ENCODE data around the gene POTEI.
"Not testable (repeated sequence)": the region's sequence is repeated elsewhere in the genome, so short reads cannot be mapped to it uniquely, and the experiment has no call there.

Gene POTEI

GRCh38 chr2:130510807-130511746, 1.9 kb upstream of the POTEI start:
- H3K27ac ChIP-seq (ENCODE audit: insufficient read depth, low read length, poor library complexity, severe bottlenecking); H3K4me3 ChIP-seq (ENCODE audit: insufficient read depth, low read depth, low read length, poor library complexity, severe bottlenecking); H3K36me3 ChIP-seq (ENCODE audit: control insufficient read depth, insufficient read depth, low read length); H3K9me3 ChIP-seq (ENCODE audit: control insufficient read depth, low read length); DNase-seq; H3K4me1 ChIP-seq (ENCODE audit: control insufficient read depth, insufficient read depth, low read length, poor library complexity, severe bottlenecking); H3K27me3 ChIP-seq (replicated peaks; ENCODE audit: control insufficient read depth, insufficient read depth, low read length, poor library complexity, severe bottlenecking): not testable (repeated sequence)

DNA sequence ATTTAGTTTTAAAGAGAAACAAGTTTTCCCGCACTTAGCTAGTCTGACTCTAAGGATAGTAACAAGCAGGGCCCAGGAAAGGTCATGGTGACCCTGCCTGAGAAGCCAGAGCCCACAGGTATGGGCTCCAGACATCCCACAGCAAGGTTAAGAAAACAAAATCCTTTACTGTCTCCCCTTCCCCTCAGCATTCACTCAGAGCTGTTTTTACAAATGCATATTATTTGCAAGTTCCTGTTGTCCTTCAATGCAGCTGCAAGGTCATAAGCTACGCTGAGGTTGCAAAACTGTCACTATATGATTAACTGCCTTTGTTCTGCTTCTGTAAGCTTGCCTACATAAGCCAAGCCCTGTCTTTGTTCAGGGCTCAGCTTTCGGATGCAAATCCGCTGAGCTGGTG, 18.1 kb downstream of the POTEI start:
- DNase-seq; H3K36me3 ChIP-seq (ENCODE audit: control insufficient read depth, insufficient read depth, low read length); H3K27ac ChIP-seq (ENCODE audit: insufficient read depth, low read length, poor library complexity, severe bottlenecking); H3K27me3 ChIP-seq (replicated peaks; ENCODE audit: control insufficient read depth, insufficient read depth, low read length, poor library complexity, severe bottlenecking); H3K9me3 ChIP-seq (ENCODE audit: control insufficient read depth, low read length); H3K4me3 ChIP-seq (ENCODE audit: insufficient read depth, low read depth, low read length, poor library complexity, severe bottlenecking); H3K4me1 ChIP-seq (ENCODE audit: control insufficient read depth, insufficient read depth, low read length, poor library complexity, severe bottlenecking): not testable (repeated sequence)

DNA sequence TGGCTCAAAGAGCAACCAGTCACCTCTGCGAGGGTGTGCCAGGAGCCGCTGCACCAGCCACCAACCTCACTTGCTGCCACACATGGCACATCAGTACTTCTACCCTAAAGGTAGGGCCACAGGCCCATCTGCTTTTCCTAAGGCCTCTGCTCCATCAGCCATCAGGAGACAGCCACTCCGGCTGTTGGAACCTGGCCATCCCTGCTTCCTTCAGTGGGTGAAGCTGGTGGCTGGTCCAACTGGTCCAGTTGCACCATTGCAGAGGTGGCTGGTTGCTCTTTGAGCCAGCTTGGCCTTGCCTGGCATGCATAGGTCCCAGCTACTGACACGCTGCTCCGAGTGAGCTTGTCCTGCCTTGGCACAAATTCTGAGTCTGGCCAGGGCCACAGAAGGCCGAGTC, 53.7 kb downstream of the POTEI start:
- not testable (repeated sequence) for DNase-seq

DNA sequence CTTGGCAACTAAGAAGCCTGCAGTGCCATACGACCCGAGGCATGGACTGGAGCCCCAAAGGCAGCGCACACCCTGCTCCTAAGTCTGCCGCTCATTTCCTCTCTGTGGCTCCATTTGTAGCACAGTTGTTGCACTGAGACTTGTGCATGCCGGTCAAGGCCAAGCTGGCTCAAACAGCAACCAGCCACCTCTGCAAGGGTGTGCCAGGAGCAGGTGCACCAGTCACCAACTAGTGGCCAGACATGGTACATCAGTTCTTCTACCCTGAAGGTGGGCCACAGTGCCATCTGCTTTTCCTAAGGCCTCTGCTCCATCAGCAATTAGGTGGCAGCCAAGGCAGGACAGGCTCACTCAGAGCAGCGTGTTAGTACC, 54.4 kb downstream of the POTEI start:
- H3K4me1 ChIP-seq (ENCODE audit: control insufficient read depth, insufficient read depth, low read length, poor library complexity, severe bottlenecking); H3K36me3 ChIP-seq (ENCODE audit: control insufficient read depth, insufficient read depth, low read length); H3K27me3 ChIP-seq (replicated peaks; ENCODE audit: control insufficient read depth, insufficient read depth, low read length, poor library complexity, severe bottlenecking); H3K4me3 ChIP-seq (ENCODE audit: insufficient read depth, low read depth, low read length, poor library complexity, severe bottlenecking); H3K27ac ChIP-seq (ENCODE audit: insufficient read depth, low read length, poor library complexity, severe bottlenecking); DNase-seq; H3K9me3 ChIP-seq (ENCODE audit: control insufficient read depth, low read length): not testable (repeated sequence)

More for the DNA sequence above, 53.7 kb downstream of the POTEI start:
- not testable (repeated sequence) for H3K36me3 ChIP-seq (ENCODE audit: control insufficient read depth, insufficient read depth, low read length); H3K9me3 ChIP-seq (ENCODE audit: control insufficient read depth, low read length); H3K27ac ChIP-seq (ENCODE audit: insufficient read depth, low read length, poor library complexity, severe bottlenecking); H3K4me1 ChIP-seq (ENCODE audit: control insufficient read depth, insufficient read depth, low read length, poor library complexity, severe bottlenecking); H3K27me3 ChIP-seq (replicated peaks; ENCODE audit: control insufficient read depth, insufficient read depth, low read length, poor library complexity, severe bottlenecking); H3K4me3 ChIP-seq (ENCODE audit: insufficient read depth, low read depth, low read length, poor library complexity, severe bottlenecking)

- H3K27ac ChIP-seq (ENCODE audit: insufficient read depth, low read length, poor library complexity, severe bottlenecking); H3K27me3 ChIP-seq (replicated peaks; ENCODE audit: control insufficient read depth, insufficient read depth, low read length, poor library complexity, severe bottlenecking); DNase-seq; H3K9me3 ChIP-seq (ENCODE audit: control insufficient read depth, low read length); H3K4me3 ChIP-seq (ENCODE audit: insufficient read depth, low read depth, low read length, poor library complexity, severe bottlenecking); H3K4me1 ChIP-seq (ENCODE audit: control insufficient read depth, insufficient read depth, low read length, poor library complexity, severe bottlenecking); H3K36me3 ChIP-seq (ENCODE audit: control insufficient read depth, insufficient read depth, low read length): not testable (repeated sequence)
Observed at GRCh38 chr2:130453955-130454711, 55.0 kb downstream of the POTEI start.

DNA sequence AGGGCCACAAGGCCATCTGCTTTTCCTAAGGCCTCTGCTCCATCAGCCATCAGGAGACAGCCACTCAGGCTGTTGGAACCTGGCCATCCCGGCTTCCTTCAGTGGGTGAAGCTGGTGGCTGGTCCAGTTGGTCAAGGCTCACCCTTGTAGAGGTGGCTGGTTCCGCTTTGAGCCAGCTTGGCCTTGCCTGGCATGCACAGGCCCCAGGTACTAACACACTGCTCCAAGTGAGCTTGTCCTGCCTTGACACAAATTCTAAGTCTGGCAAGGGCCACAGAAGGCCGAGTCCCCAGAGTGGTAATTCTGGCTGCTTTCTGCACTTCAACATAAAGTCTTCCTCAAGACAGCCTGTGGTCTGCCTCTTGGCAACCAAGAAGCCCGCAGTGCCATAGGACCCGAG, 56.2 kb downstream of the POTEI start:
- DNase-seq; H3K27ac ChIP-seq (ENCODE audit: insufficient read depth, low read length, poor library complexity, severe bottlenecking): not testable (repeated sequence)

GRCh38 chr2:130451823-130452222, 57.3 kb downstream of the POTEI start:
- not testable (repeated sequence) for H3K4me1 ChIP-seq (ENCODE audit: control insufficient read depth, insufficient read depth, low read length, poor library complexity, severe bottlenecking); H3K9me3 ChIP-seq (ENCODE audit: control insufficient read depth, low read length); H3K27me3 ChIP-seq (replicated peaks; ENCODE audit: control insufficient read depth, insufficient read depth, low read length, poor library complexity, severe bottlenecking); DNase-seq; H3K36me3 ChIP-seq (ENCODE audit: control insufficient read depth, insufficient read depth, low read length); H3K4me3 ChIP-seq (ENCODE audit: insufficient read depth, low read depth, low read length, poor library complexity, severe bottlenecking); H3K27ac ChIP-seq (ENCODE audit: insufficient read depth, low read length, poor library complexity, severe bottlenecking)

More for the DNA sequence above, 56.2 kb downstream of the POTEI start:
- not testable (repeated sequence) for H3K9me3 ChIP-seq (ENCODE audit: control insufficient read depth, low read length); H3K4me1 ChIP-seq (ENCODE audit: control insufficient read depth, insufficient read depth, low read length, poor library complexity, severe bottlenecking); H3K36me3 ChIP-seq (ENCODE audit: control insufficient read depth, insufficient read depth, low read length); H3K4me3 ChIP-seq (ENCODE audit: insufficient read depth, low read depth, low read length, poor library complexity, severe bottlenecking); H3K27me3 ChIP-seq (replicated peaks; ENCODE audit: control insufficient read depth, insufficient read depth, low read length, poor library complexity, severe bottlenecking)

DNA sequence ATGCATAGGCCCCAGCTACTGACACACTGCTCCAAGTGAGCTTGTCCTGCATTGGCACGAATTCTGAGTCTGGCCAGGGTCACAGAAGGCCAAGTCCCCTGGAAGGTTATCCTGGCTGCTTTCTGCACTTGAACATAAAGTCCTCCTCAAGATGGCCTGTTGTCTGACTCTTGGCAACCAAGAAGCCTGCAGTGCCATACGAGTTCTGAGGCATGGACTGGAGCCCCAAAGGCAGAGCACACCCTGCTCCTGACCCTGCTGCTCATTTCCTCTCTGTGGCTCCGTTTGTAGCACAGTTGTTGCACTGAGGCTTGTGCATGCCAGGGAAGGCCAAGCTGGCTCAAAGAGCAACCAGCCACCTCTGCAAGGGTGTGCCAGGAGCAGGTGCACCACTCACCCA, 57.9 kb downstream of the POTEI start:
- not testable (repeated sequence) for H3K4me1 ChIP-seq (ENCODE audit: control insufficient read depth, insufficient read depth, low read length, poor library complexity, severe bottlenecking); H3K27me3 ChIP-seq (replicated peaks; ENCODE audit: control insufficient read depth, insufficient read depth, low read length, poor library complexity, severe bottlenecking); H3K36me3 ChIP-seq (ENCODE audit: control insufficient read depth, insufficient read depth, low read length); DNase-seq; H3K27ac ChIP-seq (ENCODE audit: insufficient read depth, low read length, poor library complexity, severe bottlenecking); H3K9me3 ChIP-seq (ENCODE audit: control insufficient read depth, low read length); H3K4me3 ChIP-seq (ENCODE audit: insufficient read depth, low read depth, low read length, poor library complexity, severe bottlenecking)

DNA sequence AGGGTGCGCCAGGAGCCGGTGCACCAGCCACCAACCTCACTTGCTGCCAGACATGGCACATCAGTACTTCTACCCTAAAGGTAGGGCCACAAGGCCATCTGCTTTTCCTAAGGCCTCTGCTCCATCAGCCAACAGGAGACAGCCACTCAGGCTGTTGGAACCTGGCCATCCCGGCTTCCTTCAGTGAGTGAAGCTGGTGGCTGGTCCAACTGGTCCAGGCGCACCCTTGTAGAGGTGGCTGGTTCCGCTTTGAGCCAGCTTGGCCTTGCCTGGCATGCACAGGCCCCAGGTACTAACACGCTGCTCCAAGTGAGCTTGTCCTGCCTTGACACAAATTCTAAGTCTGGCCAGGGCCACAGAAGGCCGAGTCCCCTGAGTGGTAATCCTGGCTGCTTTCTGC, 58.8 kb downstream of the POTEI start:
- H3K4me1 ChIP-seq (ENCODE audit: control insufficient read depth, insufficient read depth, low read length, poor library complexity, severe bottlenecking); H3K9me3 ChIP-seq (ENCODE audit: control insufficient read depth, low read length); H3K4me3 ChIP-seq (ENCODE audit: insufficient read depth, low read depth, low read length, poor library complexity, severe bottlenecking); H3K27ac ChIP-seq (ENCODE audit: insufficient read depth, low read length, poor library complexity, severe bottlenecking); H3K36me3 ChIP-seq (ENCODE audit: control insufficient read depth, insufficient read depth, low read length); H3K27me3 ChIP-seq (replicated peaks; ENCODE audit: control insufficient read depth, insufficient read depth, low read length, poor library complexity, severe bottlenecking); DNase-seq: not testable (repeated sequence)

DNA sequence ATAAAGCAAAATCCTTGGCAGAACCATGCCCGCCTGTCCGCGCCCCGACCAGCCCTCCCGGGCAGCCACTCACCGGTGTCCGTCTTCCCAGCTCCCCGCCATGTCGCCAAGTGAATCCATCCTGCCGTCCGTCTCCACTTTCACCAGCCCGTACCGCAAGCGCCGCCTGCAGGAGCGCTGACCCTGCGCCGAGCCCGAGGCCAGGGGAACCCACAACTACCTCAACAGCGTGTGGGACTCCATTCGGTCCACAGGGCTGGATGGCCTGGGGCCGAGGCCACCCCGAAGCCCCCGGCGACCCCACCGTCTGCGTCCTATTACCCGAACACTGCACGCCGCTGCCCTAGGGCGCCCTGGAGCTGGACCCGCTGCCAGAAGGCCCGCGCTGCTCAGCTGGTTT, 81.5 kb downstream of the POTEI start:
- H3K4me3 ChIP-seq (ENCODE audit: insufficient read depth, low read depth, low read length, poor library complexity, severe bottlenecking): not testable (repeated sequence)

More for the DNA sequence above, 81.5 kb downstream of the POTEI start:
- DNase-seq; H3K27ac ChIP-seq (ENCODE audit: insufficient read depth, low read length, poor library complexity, severe bottlenecking); H3K27me3 ChIP-seq (replicated peaks; ENCODE audit: control insufficient read depth, insufficient read depth, low read length, poor library complexity, severe bottlenecking); H3K36me3 ChIP-seq (ENCODE audit: control insufficient read depth, insufficient read depth, low read length); H3K9me3 ChIP-seq (ENCODE audit: control insufficient read depth, low read length); H3K4me1 ChIP-seq (ENCODE audit: control insufficient read depth, insufficient read depth, low read length, poor library complexity, severe bottlenecking): not testable (repeated sequence)
